Parathyroid adenoma (tissue), 2 donors: ENCODE results near the gene TRIM47.
"Not testable (repeated sequence)": the region's sequence is repeated elsewhere in the genome, so short reads cannot be mapped to it uniquely, and the experiment has no call there.

Source experiments
- H2AFZ ChIP-seq: fragments of 300-600 bp; sonication (generic); one replicate; pipeline ENCODE4 v1.7.0; 2017; ENCODE audit warnings: antibody characterized with exemption, mild to moderate bottlenecking
- H3K27ac ChIP-seq: fragments of 300-600 bp; sonication (generic); one replicate; pipeline ENCODE4 v1.7.0; 2017
- H3K27me3 ChIP-seq: fragments of 300-600 bp; sonication (generic); one replicate; pipeline ENCODE4 v1.7.0; 2017; ENCODE audit warnings: low read length; ENCODE audit not compliant: control insufficient read depth, insufficient read depth
- H3K36me3 ChIP-seq: fragments of 300-600 bp; sonication (generic); one replicate; pipeline ENCODE4 v1.7.0; 2017; ENCODE audit warnings: low read length; ENCODE audit not compliant: control insufficient read depth, insufficient read depth
- H3K4me1 ChIP-seq: fragments of 300-600 bp; sonication (generic); one replicate; pipeline ENCODE4 v1.7.0; 2017; ENCODE audit warnings: control low read depth
- H3K4me2 ChIP-seq: fragments of 300-600 bp; sonication (generic); one replicate; pipeline ENCODE4 v1.7.0; 2017; ENCODE audit warnings: low read length
- H3K4me3 ChIP-seq: fragments of 300-600 bp; sonication (generic); one replicate; pipeline ENCODE4 v1.7.0; 2017; ENCODE audit warnings: low read depth, low read length
- H3K79me2 ChIP-seq: fragments of 300-600 bp; sonication (generic); one replicate; pipeline ENCODE4 v1.7.0; 2017; ENCODE audit warnings: control low read depth
- H3K9ac ChIP-seq: fragments of 300-600 bp; sonication (generic); one replicate; pipeline ENCODE4 v1.7.0; 2017; ENCODE audit warnings: mild to moderate bottlenecking
- H3K9me3 ChIP-seq: fragments of 300-600 bp; sonication (generic); one replicate; pipeline ENCODE4 v1.7.0; 2017; ENCODE audit warnings: low read length; ENCODE audit not compliant: control insufficient read depth
- TF ChIP-seq, protein P1 (sequence below): fragments of 300-600 bp; sonication (generic); IDR thresholded peaks from one replicate; pipeline ENCODE4 v1.7.0; 2017; ENCODE audit warnings: antibody characterized with exemption, mild to moderate bottlenecking
- donor health status: primary hyperparathyroidism.

TRIM47 gene

DNA sequence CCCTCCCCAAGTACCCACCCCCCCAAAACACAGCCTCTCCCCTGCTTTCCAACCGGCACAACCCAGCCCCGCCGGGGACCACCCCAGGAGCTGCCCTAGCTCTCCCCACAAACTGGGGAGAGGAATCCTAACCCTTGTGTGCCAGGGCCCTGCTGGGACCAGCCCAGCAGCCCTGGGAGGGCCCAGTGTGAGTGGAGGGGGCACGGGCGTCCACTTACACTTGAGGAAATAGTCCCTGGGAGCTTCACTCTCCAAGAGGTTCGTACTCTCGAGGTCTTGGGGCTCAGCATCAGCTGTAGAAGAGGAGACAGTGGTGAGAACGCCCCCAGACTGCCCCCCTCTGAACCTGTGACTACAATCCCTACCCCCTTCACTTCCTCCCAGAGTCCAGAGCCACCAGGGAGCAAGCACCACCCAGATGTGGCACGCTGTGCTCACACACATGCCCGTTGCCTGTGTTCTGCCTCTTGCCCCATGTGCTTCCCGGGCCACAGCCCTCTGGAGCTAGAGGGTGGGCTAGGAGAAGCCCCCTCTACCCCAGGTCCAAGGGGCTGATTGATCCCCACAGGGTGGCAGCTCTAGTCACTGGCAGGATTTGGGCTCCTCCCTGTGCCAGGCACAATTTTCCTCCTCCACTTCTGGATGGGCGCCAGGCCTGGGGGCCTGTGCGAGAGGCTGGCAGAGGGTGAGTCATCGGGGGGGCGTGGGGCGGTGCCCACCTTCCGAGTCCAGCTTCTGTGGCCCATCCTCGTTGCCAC lies 3.0 kb downstream of the TRIM47 start:
- Histone ChIP-seq H3K4me3 (no peak overlapping the region), H3K27me3 (no peaks in the 10 kb centered on the region), H3K4me2 (peak overlapping the region; percentile 77), H3K9ac (no peak overlapping the region), H3K9me3 (no peaks in the 10 kb centered on the region), H3K4me1 (peaks cover 14% of the 10 kb centered on the region), H3K27ac (peak overlapping the region; percentile 87), H3K79me2 (no peaks in the 10 kb centered on the region), H3K36me3 (no peaks in the 10 kb centered on the region), H2AFZ (no peak overlapping the region)
- TF ChIP-seq, protein P1, sequence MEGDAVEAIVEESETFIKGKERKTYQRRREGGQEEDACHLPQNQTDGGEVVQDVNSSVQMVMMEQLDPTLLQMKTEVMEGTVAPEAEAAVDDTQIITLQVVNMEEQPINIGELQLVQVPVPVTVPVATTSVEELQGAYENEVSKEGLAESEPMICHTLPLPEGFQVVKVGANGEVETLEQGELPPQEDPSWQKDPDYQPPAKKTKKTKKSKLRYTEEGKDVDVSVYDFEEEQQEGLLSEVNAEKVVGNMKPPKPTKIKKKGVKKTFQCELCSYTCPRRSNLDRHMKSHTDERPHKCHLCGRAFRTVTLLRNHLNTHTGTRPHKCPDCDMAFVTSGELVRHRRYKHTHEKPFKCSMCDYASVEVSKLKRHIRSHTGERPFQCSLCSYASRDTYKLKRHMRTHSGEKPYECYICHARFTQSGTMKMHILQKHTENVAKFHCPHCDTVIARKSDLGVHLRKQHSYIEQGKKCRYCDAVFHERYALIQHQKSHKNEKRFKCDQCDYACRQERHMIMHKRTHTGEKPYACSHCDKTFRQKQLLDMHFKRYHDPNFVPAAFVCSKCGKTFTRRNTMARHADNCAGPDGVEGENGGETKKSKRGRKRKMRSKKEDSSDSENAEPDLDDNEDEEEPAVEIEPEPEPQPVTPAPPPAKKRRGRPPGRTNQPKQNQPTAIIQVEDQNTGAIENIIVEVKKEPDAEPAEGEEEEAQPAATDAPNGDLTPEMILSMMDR = no peak

DNA sequence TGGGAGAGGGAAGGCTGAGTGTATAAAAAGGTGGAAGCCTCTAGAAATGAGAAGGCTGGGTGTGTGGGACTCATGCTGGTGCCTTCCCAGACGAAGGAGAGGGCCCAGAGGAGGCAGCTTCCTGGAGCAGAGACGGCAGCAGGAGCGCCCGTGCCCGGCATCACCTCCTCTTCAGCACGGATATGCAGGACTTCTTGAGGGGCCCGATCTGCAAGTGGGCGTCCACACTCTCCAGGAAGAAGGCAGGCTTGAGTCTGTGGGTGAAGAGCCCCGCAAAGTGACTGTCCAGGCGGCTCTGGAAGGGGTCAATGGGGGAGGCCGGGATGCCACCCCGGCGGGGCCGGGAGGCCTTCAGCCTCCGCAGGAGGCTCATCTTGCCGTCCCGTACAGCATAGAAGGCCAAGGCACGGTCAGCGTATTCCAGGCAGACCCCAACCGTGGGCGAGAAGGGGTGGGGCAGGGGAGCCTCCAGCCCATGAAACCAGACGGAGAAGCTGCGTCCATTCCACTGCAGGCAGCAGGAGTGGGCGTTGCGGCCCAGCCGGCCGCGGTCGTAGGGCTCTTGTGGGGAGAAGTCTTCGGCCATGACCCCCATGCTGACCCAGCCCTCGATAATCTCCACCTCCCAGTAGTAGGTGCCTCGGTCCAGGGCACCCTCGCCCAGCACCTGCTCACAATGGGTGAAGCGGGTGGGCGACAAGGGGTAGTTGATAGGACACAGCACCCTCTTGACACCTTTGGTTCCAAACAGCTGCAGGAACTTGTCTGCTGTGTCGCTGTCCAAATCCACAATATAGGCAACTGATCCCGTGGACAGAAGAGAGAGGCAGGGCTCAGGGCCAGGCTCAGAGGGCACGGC lies 3.8 kb downstream of the TRIM47 start:
- no peak overlapping the region for H3K4me2 ChIP-seq
- H3K79me2 ChIP-seq = no peaks in the 10 kb centered on the region
- no peaks in the 10 kb centered on the region for H3K36me3 ChIP-seq
- no peak overlapping the region for H3K4me3 ChIP-seq
- no peaks in the 10 kb centered on the region for H3K27me3 ChIP-seq
- H2AFZ ChIP-seq = no peak overlapping the region
- TF ChIP-seq, protein P1 = no peak
- H3K9me3 ChIP-seq = no peaks in the 10 kb centered on the region
- peaks cover 14% of the 10 kb centered on the region for H3K4me1 ChIP-seq
- no peak overlapping the region for H3K27ac ChIP-seq
- H3K9ac ChIP-seq = no peak overlapping the region

DNA sequence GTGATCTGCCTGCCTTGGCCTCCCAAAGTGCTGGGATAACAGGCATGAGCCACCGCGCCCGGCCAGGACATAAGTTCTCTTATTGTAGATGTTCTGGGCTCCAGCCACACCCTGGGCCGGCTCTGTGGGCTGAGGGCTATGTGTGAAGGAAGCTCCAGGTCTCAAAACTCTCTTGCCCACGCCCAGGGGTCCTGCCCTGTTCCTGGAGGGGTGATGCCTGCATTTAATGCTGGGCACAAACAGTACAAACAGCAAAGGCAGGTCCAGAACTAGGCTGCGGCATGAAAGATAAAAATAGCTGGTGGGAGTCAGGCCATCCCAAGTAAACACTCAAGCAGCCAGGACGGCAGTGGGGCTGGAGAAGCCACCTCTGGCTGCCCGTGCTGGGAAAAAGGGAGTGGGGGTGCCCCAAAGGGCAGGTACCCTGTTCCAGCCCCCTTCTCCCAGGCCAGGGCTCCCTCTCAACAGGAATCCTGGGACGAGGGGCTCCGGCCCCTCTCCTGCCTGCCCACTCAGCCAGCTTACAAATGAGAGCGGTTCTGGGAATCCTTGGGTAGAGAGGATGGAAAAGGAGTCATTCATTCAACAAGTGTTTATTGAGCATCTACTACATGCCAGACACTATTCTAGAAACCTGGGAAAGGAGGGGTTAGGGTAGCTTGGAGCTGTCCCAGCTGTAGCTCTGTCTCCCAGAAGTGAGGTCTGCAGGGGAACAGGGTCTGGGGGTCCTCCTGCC lies 4.6 kb downstream of the TRIM47 start:
- H2AFZ ChIP-seq = no peak overlapping the region
- H3K9me3 ChIP-seq = no peaks in the 10 kb centered on the region
- TF ChIP-seq, protein P1 = no peak
- no peaks in the 10 kb centered on the region for H3K27me3 ChIP-seq
- H3K27ac ChIP-seq = no peak overlapping the region
- H3K9ac ChIP-seq = no peak overlapping the region
- no peaks in the 10 kb centered on the region for H3K79me2 ChIP-seq
- no peak overlapping the region for H3K4me2 ChIP-seq
- H3K4me1 ChIP-seq = peaks cover 14% of the 10 kb centered on the region
- no peaks in the 10 kb centered on the region for H3K36me3 ChIP-seq
- H3K4me3 ChIP-seq = no peak overlapping the region

DNA sequence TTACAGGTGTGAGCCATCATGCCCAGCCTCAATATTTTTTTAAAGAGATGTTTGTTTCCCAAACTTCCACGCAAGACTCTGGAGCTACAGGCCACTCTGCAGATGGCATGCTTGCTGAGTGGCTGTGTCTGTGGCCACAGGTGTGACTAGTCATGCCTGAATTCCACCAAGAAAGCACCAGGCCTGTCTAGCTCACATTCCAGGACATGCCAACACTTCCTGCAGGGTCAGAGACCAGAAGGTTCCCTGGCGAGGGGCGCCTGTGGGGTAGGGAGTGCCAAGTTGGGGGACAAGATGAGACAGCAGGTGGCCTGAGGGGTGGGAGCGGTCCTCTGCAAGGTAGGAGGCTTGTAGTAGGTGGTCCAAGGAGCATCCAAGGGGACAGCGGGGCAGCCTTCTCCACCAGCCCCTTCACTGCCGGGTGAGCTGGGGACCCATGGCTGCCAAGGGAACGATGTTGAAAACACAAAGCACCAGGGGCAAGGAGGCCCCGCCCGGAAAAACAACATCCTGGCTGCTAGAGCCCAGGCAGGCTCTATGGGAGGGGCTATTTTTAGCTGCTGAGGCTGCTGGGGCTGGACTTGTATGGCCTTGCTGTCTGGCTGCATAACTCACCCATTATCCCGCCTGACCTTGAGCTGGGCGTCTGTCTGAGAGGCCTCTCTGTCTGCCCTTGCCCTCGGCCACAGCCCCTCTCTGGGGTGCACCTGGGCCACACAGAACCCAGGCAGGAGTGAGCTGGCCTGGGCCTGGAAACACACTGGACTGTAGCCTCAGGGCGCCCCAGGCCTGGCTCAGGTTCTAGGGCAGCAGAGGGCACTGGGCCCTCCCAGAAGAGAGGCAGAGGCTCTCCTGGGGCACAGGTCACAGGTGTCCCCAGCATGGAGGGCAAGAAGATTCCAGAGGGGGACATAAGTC lies 5.7 kb downstream of the TRIM47 start:
- Histone ChIP-seq H3K4me1 (peaks cover 14% of the 10 kb centered on the region), H3K4me2 (peak overlapping the region; percentile 54)

DNA sequence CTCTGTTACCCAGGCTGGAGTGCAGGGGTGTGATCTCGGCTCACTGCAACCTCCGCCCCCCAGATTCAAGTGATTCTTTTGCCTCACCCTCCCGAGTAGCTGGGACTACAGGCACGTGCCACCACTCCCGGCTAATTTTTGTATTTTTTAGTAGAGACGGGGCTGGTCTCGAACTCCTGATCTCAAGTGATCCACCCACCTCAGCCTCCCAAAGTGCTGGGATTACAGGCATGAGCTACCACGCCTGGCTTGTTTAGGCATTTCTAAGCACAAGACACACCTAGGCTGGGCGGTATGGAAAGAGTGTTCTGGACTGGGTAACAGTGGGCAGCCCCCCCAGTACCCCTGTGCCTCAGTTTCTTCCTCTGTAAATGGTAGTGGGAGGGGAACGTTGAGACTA lies 8.2 kb downstream of the TRIM47 start:
- H3K9ac ChIP-seq, H3K4me2 ChIP-seq, H2AFZ ChIP-seq, H3K27me3 ChIP-seq, H3K36me3 ChIP-seq, H3K4me1 ChIP-seq, H3K4me3 ChIP-seq, H3K27ac ChIP-seq, H3K9me3 ChIP-seq, H3K79me2 ChIP-seq: not testable (repeated sequence)

More for the DNA sequence above, 5.7 kb downstream of the TRIM47 start:
- Histone ChIP-seq H3K9me3 (no peaks in the 10 kb centered on the region), H3K27me3 (no peaks in the 10 kb centered on the region), H3K36me3 (no peaks in the 10 kb centered on the region), H3K79me2 (no peaks in the 10 kb centered on the region), H3K4me3 (no peak overlapping the region), H2AFZ (peak overlapping the region; percentile 73), H3K9ac (no peak overlapping the region), H3K27ac (peak overlapping the region; percentile 72)
- TF ChIP-seq, protein P1 = no peak
